Nephron progenitor cell (in vitro differentiated cells): ENCODE results near the gene ATP10A.
"Not testable (repeated sequence)": the region's sequence is repeated elsewhere in the genome, so short reads cannot be mapped to it uniquely, and the experiment has no call there.

Experiments
- DNase-seq: peaks from one replicate; pipeline ENCODE4 v3.0.0; 2021
- H3K27ac Mint-ChIP-seq: 2 replicates; pipeline ENCODE4 v1.8.0; 2021; ENCODE audit warnings: mild to moderate bottlenecking, moderate library complexity, mixed read lengths
- H3K27me3 Mint-ChIP-seq: 2 replicates; pipeline ENCODE4 v1.8.0; 2021; ENCODE audit warnings: mild to moderate bottlenecking, low read depth, mixed read lengths; ENCODE audit not compliant: poor library complexity
- H3K36me3 Mint-ChIP-seq: 2 replicates; pipeline ENCODE4 v1.8.0; 2021; ENCODE audit warnings: low read depth, mixed read lengths
- H3K4me1 Mint-ChIP-seq: 2 replicates; pipeline ENCODE4 v1.8.0; 2021; ENCODE audit warnings: mixed read lengths
- H3K4me3 Mint-ChIP-seq: 2 replicates; pipeline ENCODE4 v1.8.0; 2021; ENCODE audit warnings: mild to moderate bottlenecking, moderate library complexity, mixed read lengths
- H3K9me3 Mint-ChIP-seq: 2 replicates; pipeline ENCODE4 v1.8.0; 2021; ENCODE audit warnings: mild to moderate bottlenecking, moderate library complexity, mixed read lengths
- TF ChIP-seq, protein P1 (sequence below): fragments of 200-600 bp; sonication (generic); IDR thresholded peaks from 2 replicates; pipeline ENCODE4 v1.5.0; 2021; ENCODE audit warnings: antibody characterized with exemption

The ATP10A gene

DNA sequence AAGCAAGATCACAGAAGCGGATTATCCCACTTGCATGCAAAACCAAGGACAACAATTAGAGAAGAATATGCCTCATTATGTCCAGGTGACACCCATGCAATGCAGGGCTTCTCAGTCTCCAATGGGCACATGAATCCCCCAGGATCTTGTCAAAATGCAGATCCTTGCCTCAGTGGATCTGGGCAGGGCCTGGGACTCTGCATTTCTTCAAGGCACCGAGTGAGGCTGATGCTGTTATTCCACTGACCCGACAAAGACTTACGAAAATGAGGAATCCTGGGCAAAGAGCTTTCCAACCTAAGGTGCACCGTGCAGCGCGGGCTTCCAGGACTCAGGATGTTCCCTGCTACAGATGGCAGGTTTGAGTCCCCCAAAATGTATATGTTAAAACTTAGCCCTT lies 99.2 kb downstream of the ATP10A start:
- TF ChIP-seq, protein P1, sequence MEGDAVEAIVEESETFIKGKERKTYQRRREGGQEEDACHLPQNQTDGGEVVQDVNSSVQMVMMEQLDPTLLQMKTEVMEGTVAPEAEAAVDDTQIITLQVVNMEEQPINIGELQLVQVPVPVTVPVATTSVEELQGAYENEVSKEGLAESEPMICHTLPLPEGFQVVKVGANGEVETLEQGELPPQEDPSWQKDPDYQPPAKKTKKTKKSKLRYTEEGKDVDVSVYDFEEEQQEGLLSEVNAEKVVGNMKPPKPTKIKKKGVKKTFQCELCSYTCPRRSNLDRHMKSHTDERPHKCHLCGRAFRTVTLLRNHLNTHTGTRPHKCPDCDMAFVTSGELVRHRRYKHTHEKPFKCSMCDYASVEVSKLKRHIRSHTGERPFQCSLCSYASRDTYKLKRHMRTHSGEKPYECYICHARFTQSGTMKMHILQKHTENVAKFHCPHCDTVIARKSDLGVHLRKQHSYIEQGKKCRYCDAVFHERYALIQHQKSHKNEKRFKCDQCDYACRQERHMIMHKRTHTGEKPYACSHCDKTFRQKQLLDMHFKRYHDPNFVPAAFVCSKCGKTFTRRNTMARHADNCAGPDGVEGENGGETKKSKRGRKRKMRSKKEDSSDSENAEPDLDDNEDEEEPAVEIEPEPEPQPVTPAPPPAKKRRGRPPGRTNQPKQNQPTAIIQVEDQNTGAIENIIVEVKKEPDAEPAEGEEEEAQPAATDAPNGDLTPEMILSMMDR, result no peak
- Mint-ChIP-seq H3K4me3 (no peak overlapping the region), H3K9me3 (peaks cover under 1% of the 10 kb centered on the region), H3K36me3 (no peaks in the 10 kb centered on the region), H3K27ac (no peak overlapping the region), H3K27me3 (peaks cover 3% of the 10 kb centered on the region), H3K4me1 (peaks cover 7% of the 10 kb centered on the region)
- no peak for DNase-seq

DNA sequence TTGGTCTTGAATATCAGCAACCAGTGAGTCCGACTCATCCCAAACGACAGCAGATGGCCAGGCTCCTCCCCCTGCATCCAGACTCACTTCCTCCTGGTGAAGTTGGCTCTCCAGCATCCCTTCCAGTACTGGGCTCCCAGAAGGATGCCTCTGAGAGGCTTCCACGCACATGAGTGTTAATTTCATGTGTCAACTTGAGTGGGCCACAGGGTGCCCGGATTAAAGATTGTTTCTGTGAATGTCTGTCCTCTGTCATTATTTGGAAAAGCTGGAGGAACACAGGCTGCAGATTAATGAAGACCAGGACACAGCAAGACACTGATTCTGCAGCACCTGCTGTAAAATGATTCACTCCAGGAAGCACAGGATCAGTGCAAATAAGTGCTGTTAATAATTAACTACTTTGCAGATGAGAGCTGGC lies 99.8 kb downstream of the ATP10A start:
- H3K36me3 Mint-ChIP-seq, result no peaks in the 10 kb centered on the region
- DNase-seq, result no peak
- no peak overlapping the region for H3K4me3 Mint-ChIP-seq
- H3K9me3 Mint-ChIP-seq, result peaks cover 3% of the 10 kb centered on the region
- peaks cover 7% of the 10 kb centered on the region for H3K4me1 Mint-ChIP-seq
- TF ChIP-seq, protein P1, result no peak
- peaks cover 3% of the 10 kb centered on the region for H3K27me3 Mint-ChIP-seq
- no peak overlapping the region for H3K27ac Mint-ChIP-seq

DNA sequence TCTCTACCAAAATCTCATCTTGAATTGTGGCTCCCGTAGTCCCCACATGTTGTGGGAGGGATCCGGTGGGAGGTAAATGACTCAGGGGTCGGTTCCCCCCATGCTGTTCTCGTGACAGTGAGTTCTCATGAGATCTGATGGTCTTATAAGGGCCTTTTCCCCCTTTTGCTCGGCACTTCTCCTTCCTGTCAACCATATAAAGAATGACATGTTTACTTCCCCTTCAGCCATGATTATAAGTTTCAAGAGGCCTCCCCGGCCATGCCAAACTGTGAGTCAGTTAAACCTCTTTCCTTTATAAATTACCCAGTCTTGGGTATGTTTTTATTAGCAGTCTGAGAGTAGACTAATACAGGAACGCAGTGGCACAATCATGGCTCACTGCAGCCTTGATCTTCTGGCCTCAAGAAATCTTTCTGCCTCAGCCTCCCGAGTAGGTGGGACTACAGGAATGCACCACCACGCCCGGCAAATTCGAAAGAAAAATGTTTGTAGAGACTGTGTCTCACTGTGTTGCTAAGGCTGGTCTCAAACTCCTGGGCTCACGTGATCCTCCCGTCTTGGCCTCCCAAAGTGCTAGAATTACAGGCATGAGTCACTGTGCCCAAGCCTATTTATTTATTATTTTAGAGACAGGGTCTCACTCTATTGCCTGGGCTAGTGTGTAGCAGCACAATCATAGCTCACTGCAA lies 101.0 kb downstream of the ATP10A start:
- peaks cover 3% of the 10 kb centered on the region for H3K27me3 Mint-ChIP-seq
- no peak for DNase-seq

DNA sequence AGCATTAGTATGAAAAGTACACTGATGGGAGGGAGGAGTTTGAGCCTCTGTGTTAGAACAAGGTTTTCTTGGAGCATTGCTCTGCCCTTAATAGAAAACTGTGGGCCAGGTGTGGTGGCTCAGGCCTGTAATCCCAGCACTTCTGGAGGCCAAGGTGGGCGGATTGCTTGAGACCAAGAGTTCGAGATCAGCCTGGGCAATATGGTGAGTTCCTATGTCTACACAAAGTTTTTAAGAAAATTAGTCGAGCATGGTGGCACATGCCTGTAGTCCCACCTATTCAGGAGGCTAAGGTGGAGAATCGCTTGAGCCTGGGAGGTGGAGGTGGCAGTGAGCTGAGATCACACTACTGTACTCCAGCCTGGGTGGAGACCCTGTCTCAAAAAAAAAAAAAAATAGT lies 103.7 kb downstream of the ATP10A start:
- no peaks in the 10 kb centered on the region for H3K4me1 Mint-ChIP-seq
- no peak overlapping the region for H3K4me3 Mint-ChIP-seq
- H3K36me3 Mint-ChIP-seq, result no peaks in the 10 kb centered on the region
- H3K9me3 Mint-ChIP-seq, result peaks cover 3% of the 10 kb centered on the region
- H3K27ac Mint-ChIP-seq, result no peak overlapping the region
- TF ChIP-seq, protein P1, result no peak
- no peak for DNase-seq
- H3K27me3 Mint-ChIP-seq, result peaks cover 9% of the 10 kb centered on the region

More for the DNA sequence above, 101.0 kb downstream of the ATP10A start:
- peaks cover 3% of the 10 kb centered on the region for H3K9me3 Mint-ChIP-seq
- no peak overlapping the region for H3K4me3 Mint-ChIP-seq
- peaks cover 7% of the 10 kb centered on the region for H3K4me1 Mint-ChIP-seq
- H3K27ac Mint-ChIP-seq, result no peak overlapping the region
- TF ChIP-seq, protein P1, result no peak
- H3K36me3 Mint-ChIP-seq, result no peaks in the 10 kb centered on the region

DNA sequence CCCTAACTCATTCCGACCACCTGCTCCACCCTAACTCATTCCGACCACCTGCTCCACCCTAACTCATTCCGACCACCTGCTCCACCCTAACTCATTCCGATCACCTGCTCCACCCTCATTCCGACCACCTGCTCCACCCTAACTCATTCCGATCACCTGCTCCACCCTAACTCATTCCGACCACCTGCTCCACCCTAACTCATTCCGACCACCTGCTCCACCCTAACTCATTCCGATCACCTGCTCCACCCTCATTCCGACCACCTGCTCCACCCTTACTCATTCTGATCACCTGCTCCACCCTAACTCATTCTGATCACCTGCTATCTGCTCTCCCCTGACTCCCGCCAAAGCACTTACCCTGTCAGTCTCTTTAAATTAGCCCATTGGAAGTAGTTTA lies 104.5 kb downstream of the ATP10A start:
- not testable (repeated sequence) for H3K9me3 Mint-ChIP-seq, H3K36me3 Mint-ChIP-seq, DNase-seq, H3K27me3 Mint-ChIP-seq, H3K4me1 Mint-ChIP-seq, H3K27ac Mint-ChIP-seq, H3K4me3 Mint-ChIP-seq

DNA sequence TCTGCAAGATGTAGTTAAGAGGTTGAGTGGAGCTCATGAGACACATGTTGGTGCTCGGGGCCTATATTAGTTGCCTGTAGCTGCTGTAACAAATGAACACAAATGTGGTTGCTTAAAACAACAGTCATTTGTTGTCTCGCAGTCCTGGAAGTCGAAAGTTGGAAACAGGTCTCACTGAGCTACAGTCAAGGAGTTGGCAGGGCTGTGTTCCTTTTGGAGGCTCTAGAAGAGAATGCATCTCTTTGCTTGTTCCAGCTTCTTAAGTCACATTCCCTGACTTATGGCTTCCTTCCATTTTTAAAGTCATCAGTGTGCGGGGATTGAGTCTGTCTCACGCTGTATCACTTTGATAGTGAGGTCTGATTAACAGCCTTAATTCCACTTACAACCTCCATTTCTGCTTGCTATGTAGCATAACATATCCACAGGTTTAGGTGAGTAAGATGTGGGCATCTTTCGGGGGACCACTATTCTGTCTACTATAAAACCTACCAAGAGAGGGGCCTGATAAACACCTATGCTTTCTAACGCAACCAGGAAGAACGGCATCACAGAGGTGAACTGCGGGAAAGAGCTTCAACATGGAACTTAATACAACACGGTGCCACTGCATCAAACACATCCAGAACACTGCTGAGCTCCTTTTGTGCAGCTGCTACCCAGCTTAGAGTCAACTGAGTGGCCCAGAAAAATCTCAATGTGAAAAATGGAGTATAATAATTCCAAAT lies 119.4 kb downstream of the ATP10A start:
- Mint-ChIP-seq H3K9me3 (peaks cover 4% of the 10 kb centered on the region), H3K27me3 (peaks cover 2% of the 10 kb centered on the region), H3K4me3 (no peak overlapping the region), H3K4me1 (peaks cover 21% of the 10 kb centered on the region), H3K27ac (no peak overlapping the region), H3K36me3 (no peaks in the 10 kb centered on the region)
- TF ChIP-seq, protein P1, result no peak
- DNase-seq, result no peak
